ENCODE results near the gene SMAD1.

DNA sequence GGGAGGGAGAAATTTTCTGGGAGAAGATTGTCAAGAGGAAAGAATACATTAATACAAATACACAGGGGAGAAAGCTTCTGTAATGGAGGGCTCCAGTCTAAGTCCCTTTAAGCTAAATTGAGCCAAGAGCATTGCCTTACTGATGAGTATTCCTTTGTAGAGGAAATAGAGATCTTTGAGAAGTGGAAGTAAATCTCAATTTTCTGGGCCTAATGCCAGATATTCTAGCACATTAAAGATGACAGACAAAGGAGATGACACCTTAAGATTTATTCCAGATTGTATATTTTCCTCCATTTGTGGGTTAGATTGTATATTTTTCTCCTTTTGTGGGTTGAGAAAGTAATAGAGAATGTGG, 28.5 kb upstream of the SMAD1 start:
- no peak for TF ChIP-seq SUZ12 (IDR thresholded peaks at IDR 0.05)
- no peak for TF ChIP-seq ZNF384 (IDR thresholded peaks at IDR 0.05)
- TF ChIP-seq ARNT (IDR thresholded peaks at IDR 0.05) = no peak
- no peak for TF ChIP-seq L3MBTL2 (conservative IDR thresholded peaks at IDR 0.05)
- no peak for TF ChIP-seq SP1 (IDR thresholded peaks at IDR 0.05)
- no peak for TF ChIP-seq TARDBP (IDR thresholded peaks at IDR 0.05)
